NCI-H2081 (cell line): Measurements from ENCODE around the gene BAAT.
A peak's percentile ranks its signal among the peaks of the same experiment; 100 is the strongest.

Experiments used
- DNase-seq, 2 experiments: peaks; one replicate each; lab custom pipeline; 2025; lab: John Stamatoyannopoulos, UW

Gene BAAT

DNA sequence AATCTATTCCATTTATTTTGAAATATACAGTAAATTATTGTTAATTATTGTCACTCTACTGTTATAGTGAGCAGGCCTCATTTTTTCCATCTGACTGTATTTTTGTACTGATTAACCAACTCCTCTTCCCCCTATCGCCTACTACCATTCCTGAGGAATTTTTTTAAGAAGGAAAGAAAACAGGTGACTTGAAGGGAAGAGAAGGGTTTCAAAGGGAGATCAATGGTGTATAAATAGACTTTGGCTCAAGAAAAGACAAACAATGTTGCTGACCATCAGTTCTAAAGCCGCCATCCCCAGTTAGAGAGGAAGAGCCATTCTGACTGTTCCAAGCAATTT is 69.7 kb downstream of the BAAT start:
- no peak for DNase-seq

DNA sequence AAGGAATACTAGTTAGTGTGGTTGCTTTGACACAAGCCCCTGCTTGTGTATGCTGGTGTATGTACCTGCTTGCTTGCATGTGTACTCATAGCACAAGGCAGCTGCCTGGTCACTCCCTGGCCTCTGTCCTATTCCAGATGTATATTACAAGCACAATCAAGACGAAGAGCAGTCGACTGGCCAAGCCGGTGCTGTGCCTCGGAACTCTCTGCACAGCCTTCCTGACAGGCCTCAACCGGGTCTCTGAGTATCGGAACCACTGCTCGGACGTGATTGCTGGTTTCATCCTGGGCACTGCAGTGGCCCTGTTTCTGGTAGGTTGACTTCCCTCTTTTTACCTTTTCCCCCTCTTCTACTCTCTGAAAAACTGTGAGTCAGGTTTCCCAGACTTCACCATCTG is 72.1 kb downstream of the BAAT start:
- no peak for DNase-seq

DNA sequence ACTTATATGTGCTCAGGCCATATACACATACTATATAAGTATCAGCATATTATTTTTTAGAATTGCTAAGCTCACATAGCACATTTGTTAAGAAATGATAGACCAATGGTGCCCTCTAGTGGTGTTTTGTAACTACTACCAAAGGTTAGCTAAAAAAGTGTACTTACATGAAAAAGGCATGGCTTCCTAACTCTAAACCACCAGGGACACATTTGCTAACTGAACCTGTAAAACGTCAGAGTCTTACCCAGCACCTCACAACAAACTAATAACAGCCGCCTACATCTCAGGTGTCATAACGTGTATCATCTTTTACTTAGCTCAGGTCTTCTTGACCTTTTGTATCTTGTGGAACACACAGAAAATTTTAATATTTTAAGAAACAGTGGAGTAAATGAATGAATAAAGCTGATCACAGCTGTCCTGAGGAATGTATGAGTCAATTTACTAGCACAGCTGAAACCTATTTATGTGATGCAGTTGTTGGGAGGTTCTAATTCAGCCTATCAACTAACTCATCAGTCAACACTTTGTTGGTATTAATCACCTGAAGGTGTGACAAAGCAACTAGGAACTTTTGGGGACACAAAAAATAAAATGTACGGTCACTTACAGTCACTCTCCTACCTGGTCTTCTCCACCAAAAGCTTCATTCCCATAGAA is 72.9 kb downstream of the BAAT start:
- peak; percentile 84 for DNase-seq

GRCh38 chr9:101311191-101311590 is 73.6 kb downstream of the BAAT start:
- DNase-seq: no peak
